Measurements from ENCODE around the gene ZCCHC13. TPM values are rescaled to one million over a fixed set of nuclear protein-coding genes. Genes with fewer than 3 reads are reported as not detected.
"Not testable (repeated sequence)": the region's sequence is repeated elsewhere in the genome, so short reads cannot be mapped to it uniquely, and the experiment has no call there.

The ZCCHC13 gene
- not detected for total RNA-seq

DNA sequence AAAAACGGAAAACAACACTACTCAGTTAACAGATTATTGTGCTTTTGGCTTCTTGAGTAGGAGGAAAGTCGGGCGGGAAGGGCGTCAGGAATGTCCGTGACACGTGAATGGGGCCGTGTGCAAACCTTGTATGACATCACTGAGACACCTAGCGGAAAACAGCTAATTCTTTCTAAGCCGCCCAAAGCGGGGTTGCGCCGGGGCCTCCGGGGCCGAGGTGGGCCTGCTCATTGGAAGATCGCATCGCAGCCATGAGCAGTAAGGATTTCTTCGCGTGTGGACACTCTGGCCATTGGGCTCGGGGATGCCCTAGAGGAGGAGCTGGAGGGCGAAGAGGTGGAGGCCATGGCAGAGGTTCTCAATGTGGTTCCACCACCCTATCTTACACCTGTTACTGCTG, at the start of gene ZCCHC13:
Gene ZCCHC13 (plus strand): TSS at position 165 of the 400 bp plus-strand sequence. CDS start 87 bp downstream, at position 252.
- no peaks in the 10 kb centered on the region for H3K9me3 ChIP-seq
- DNase-seq: no peak
- TF ChIP-seq, protein P1, sequence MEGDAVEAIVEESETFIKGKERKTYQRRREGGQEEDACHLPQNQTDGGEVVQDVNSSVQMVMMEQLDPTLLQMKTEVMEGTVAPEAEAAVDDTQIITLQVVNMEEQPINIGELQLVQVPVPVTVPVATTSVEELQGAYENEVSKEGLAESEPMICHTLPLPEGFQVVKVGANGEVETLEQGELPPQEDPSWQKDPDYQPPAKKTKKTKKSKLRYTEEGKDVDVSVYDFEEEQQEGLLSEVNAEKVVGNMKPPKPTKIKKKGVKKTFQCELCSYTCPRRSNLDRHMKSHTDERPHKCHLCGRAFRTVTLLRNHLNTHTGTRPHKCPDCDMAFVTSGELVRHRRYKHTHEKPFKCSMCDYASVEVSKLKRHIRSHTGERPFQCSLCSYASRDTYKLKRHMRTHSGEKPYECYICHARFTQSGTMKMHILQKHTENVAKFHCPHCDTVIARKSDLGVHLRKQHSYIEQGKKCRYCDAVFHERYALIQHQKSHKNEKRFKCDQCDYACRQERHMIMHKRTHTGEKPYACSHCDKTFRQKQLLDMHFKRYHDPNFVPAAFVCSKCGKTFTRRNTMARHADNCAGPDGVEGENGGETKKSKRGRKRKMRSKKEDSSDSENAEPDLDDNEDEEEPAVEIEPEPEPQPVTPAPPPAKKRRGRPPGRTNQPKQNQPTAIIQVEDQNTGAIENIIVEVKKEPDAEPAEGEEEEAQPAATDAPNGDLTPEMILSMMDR (IDR thresholded peaks at IDR 0.05): no peak
- no peak for TF ChIP-seq POLR2A (IDR thresholded peaks at IDR 0.05)
- no peak for TF ChIP-seq POLR2AphosphoS5 (IDR thresholded peaks at IDR 0.05)
- no peak for TF ChIP-seq EP300 (IDR thresholded peaks at IDR 0.05)
- no peak within 1 kb of the TSS for H3K27ac ChIP-seq
- WGBS, 2 donors: 89 to 94% methylated on average over 9 to 20 of the region's 20 CpGs
- H3K4me1 ChIP-seq: no peaks in the 10 kb centered on the region
- no peaks in the 10 kb centered on the region for H3K36me3 ChIP-seq
- no peaks in the 10 kb centered on the region for H3K27me3 ChIP-seq
- no peak for ATAC-seq (ENCODE audit: low FRiP score in 2 of 2)
- no peak within 1 kb of the TSS for H3K4me3 ChIP-seq

DNA sequence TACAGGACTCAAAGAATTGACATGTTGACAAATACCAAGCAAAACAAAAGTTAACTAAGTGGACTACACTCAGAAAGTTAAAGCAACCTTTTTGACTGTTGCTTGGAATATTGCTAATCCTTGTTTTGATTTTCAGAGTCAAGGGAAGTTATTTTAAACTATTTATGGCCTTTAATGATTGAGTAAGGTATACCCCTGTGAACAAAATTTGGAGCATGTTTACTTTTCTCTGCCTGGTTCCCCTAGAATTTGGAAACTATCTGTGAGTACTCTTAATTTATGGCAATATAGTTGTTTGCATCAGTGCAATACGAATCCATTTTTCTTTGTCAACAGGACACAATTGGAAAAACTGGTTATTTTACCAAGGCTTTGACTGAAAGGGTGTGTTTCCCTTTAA, 45.9 kb upstream of the ZCCHC13 start:
- 81 to 87% methylated on average over 1 of the region's 1 CpG for WGBS, 2 donors
- not testable (repeated sequence) for DNase-seq; H3K9me3 ChIP-seq; ATAC-seq (ENCODE audit: low FRiP score in 2 of 2); H3K4me3 ChIP-seq; H3K27ac ChIP-seq; H3K4me1 ChIP-seq; H3K27me3 ChIP-seq
- peaks cover 0 to 29% (median 4%) of the 10 kb centered on the region in 4 donors for H3K36me3 ChIP-seq

DNA sequence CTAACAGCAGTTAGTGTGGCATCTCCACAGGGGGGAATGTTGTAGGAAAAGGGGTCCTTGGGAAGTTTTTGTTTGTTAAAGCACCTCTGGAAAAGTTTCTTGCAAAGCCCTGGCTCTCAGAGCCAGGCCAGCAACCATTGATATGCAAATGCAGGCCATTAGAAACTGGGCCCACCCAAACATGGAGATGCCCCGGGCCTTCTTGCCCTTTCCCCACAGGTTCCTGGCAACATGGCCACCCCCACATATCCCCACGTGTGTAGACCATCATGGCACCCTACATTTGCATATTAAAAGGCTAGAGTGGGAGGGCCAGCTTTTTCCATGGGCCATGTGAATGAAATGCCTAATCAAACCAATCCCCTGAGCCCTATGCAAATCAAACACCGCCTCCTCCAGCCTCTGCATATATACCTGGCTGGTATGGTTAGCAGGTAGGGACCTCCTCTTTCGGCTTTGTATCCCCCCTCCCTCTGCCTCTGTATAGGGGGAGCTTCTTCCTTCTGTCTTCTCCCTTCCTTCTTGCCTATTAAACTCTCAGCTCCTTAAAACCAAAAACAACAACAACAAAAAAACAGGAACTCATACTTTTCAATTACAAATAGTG, 44.0 kb upstream of the ZCCHC13 start:
- DNase-seq (no peak), ATAC-seq (ENCODE audit: low FRiP score in 2 of 2) (no peak)
- peaks cover 0 to 28% (median 4%) of the 10 kb centered on the region in 4 donors for H3K36me3 ChIP-seq
- no peaks in the 10 kb centered on the region for H3K9me3 ChIP-seq
- no peak overlapping the region for H3K27ac ChIP-seq
- 63 to 88% methylated on average over 2 to 4 of the region's 4 CpGs for WGBS, 2 donors
- no peak overlapping the region for H3K4me3 ChIP-seq
- no peaks in the 10 kb centered on the region for H3K27me3 ChIP-seq
- H3K4me1 ChIP-seq: no peaks in the 10 kb centered on the region
- no peak for TF ChIP-seq POLR2A (IDR thresholded peaks at IDR 0.05)
- TF ChIP-seq EP300 (IDR thresholded peaks at IDR 0.05): no peak
- TF ChIP-seq POLR2AphosphoS5 (IDR thresholded peaks at IDR 0.05): no peak

DNA sequence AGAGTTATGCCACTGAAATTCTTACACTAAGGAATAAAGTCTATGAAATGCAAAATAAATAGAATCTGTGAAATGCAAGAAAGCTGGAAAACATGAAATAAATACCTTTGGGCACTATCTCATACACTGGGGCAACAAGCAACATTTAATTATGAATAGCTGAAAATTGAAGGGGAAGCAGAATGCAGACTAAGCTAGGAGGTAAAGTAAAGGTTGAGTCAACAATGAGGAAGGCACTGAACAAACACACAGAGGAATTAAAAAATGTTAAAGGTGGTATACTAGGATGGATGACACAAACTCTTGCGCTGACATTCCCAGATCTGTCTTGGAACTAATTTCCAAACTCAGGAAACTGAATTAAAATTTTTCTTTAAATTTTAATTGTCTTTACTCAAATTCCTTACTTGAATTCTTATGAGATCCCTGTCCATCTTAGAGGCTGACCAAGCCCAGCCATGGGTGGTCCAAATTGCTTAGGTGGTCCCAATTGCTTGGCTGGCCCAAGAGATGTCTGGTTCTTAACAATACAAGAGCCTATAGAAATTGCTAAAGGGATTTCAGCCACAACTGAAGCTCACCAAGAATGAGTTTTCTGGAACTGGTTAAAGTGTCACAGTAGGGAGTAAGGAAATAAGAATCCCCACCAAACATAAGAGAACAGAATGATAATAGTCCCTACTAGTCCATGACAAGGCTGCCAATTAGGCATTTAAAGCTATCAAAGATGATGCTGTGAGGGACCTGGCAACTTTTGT, 41.3 kb upstream of the ZCCHC13 start:
- Histone ChIP-seq H3K27ac (no peak overlapping the region), H3K27me3 (no peaks in the 10 kb centered on the region), H3K36me3 (peaks cover 0 to 22% (median 4%) of the 10 kb centered on the region in 4 donors), H3K4me3 (no peak overlapping the region), H3K9me3 (no peaks in the 10 kb centered on the region), H3K4me1 (no peaks in the 10 kb centered on the region)
- TF ChIP-seq, protein P1 (IDR thresholded peaks at IDR 0.05): no peak
- TF ChIP-seq EP300 (IDR thresholded peaks at IDR 0.05) (no peak), POLR2AphosphoS5 (IDR thresholded peaks at IDR 0.05) (no peak), POLR2A (IDR thresholded peaks at IDR 0.05) (no peak)
- 72 to 92% methylated on average over 1 of the region's 1 CpG for WGBS, 2 donors
- ATAC-seq (ENCODE audit: low FRiP score in 2 of 2) (no peak), DNase-seq (no peak)

DNA sequence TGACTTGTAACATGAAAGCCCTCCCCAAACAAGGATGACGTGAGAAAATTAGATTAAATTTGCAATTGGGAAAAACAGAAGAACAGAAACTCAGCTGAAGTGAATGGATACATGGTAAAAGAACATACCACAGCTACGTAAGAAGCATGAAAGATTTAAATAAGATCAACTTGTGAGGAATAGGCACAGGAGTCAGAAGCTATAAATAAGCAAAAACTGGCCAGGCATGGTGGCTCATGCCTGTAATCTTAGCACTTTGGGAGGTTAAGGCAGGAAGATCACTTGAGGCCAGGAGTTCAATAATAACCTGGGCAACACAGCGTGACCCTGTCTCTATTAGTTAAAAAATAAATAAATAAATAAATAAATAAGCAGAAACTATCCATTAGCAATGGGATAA, 33.6 kb upstream of the ZCCHC13 start:
- TF ChIP-seq, protein P1 (IDR thresholded peaks at IDR 0.05): no peak
- TF ChIP-seq EP300 (IDR thresholded peaks at IDR 0.05) (no peak), POLR2A (IDR thresholded peaks at IDR 0.05) (no peak), POLR2AphosphoS5 (IDR thresholded peaks at IDR 0.05) (no peak)
- no peak for ATAC-seq (ENCODE audit: low FRiP score in 2 of 2)
- Histone ChIP-seq H3K4me1 (no peaks in the 10 kb centered on the region), H3K9me3 (no peaks in the 10 kb centered on the region), H3K36me3 (peaks cover 0 to 25% (median 3%) of the 10 kb centered on the region in 4 donors), H3K27me3 (no peaks in the 10 kb centered on the region), H3K27ac (no peak overlapping the region), H3K4me3 (no peak overlapping the region)
- no peak for DNase-seq
- 78 to 93% methylated on average over 3 of the region's 3 CpGs for WGBS, 2 donors

Measured in upper lobe of left lung (tissue), 6 donors.